Erythroblast (primary cell): Measurements from ENCODE around the gene CPNE8.

ENCODE experiments used
- GATA1 ChIP-seq: IDR thresholded peaks from 2 replicates; pipeline ENCODE4 v1.6.1; 2011; ENCODE audit warnings: low read depth, mild to moderate bottlenecking, control low read depth, low read length, moderate library complexity
- POLR2A ChIP-seq: IDR thresholded peaks from 2 replicates; pipeline ENCODE4 v1.6.1; 2011; ENCODE audit warnings: mild to moderate bottlenecking, low read length

GRCh38 chr12:38638401-38638800 is 267.0 kb downstream of the CPNE8 start:
- TF ChIP-seq POLR2A (no peak), GATA1 (no peak)
